Panc1 (cell line): ENCODE results near the gene TBC1D10A.

Experiments
- CTCF ChIP-seq: fragments of 450-650 bp; IDR thresholded peaks from 2 replicates; pipeline ENCODE4 v1.5.1; 2017; ENCODE audit warnings: mild to moderate bottlenecking
- POLR2AphosphoS5 ChIP-seq: IDR thresholded peaks from 2 replicates; pipeline ENCODE4 v1.6.1; 2012; ENCODE audit warnings: mild to moderate bottlenecking, low read depth, low read length, moderate library complexity

GRCh38 chr22:30295576-30295975, 31.2 kb downstream of the TBC1D10A start:
- TF ChIP-seq CTCF (no peak), POLR2AphosphoS5 (no peak)
